CD8-positive, alpha-beta memory T cell (primary cell): ENCODE measurements around the gene HSPA14. TPM values are rescaled to one million over a fixed set of nuclear protein-coding genes. Genes with fewer than 3 reads are reported as not detected.

Experiments
- CTCF ChIA-PET: fragments of 350-600 bp; sonication (Branson Sonifier 250); formaldehyde crosslinking; loops from one replicate; lab custom pipeline; 2021; ENCODE audit warnings: antibody characterized with exemption; lab: Charles Lee
- POLR2A ChIA-PET: fragments of 350-600 bp; sonication (Branson Sonifier 250); formaldehyde crosslinking; loops from one replicate; lab custom pipeline; 2021; ENCODE audit warnings: antibody characterized with exemption; lab: Charles Lee
- DNase-seq, 5 donors: peaks; one replicate each; pipeline versions ENCODE4 v3.0.0 to v3.0.0-alpha.2; 2020 to 2022; ENCODE audit warnings: mixed read lengths in 1 of 5
- H3K27ac ChIP-seq: one replicate; pipeline ENCODE4 v1.7.0; 2013; ENCODE audit warnings: low read depth, mild to moderate bottlenecking, low read length, moderate library complexity
- H3K27me3 ChIP-seq: 2 replicates; pipeline ENCODE4 v1.7.0; 2013; ENCODE audit warnings: low read length, mild to moderate bottlenecking; ENCODE audit not compliant: insufficient read depth, poor library complexity, severe bottlenecking
- H3K36me3 ChIP-seq: 2 replicates; pipeline ENCODE4 v1.7.0; 2013; ENCODE audit warnings: mild to moderate bottlenecking, low read length, moderate library complexity; ENCODE audit not compliant: insufficient read depth
- H3K4me1 ChIP-seq: 2 replicates; pipeline ENCODE4 v1.7.0; 2013; ENCODE audit warnings: mild to moderate bottlenecking, low read length, moderate library complexity; ENCODE audit not compliant: insufficient read depth
- H3K4me3 ChIP-seq: 2 replicates; pipeline ENCODE4 v1.7.0; 2013; ENCODE audit warnings: mild to moderate bottlenecking, low read length
- H3K9me3 ChIP-seq: 2 replicates; pipeline ENCODE4 v1.7.0; 2013; ENCODE audit warnings: mild to moderate bottlenecking, low read length
- H3K27ac Mint-ChIP-seq, 8 donors: one replicate each; pipeline ENCODE4 v1.8.0; 2020 to 2021; ENCODE audit warnings: mixed read lengths in 8 of 8, mild to moderate bottlenecking in 6 of 8, inconsistent platforms in 3 of 8, moderate library complexity in 3 of 8
- H3K27me3 Mint-ChIP-seq, 2 donors: one replicate each; pipeline ENCODE4 v1.8.0; 2020 to 2021; ENCODE audit warnings: mixed read lengths in 2 of 2, mild to moderate bottlenecking in 1 of 2, moderate library complexity in 1 of 2
- H3K36me3 Mint-ChIP-seq, 3 donors: one replicate each; pipeline ENCODE4 v1.8.0; 2020 to 2021; ENCODE audit warnings: mixed read lengths in 3 of 3, inconsistent platforms in 1 of 3, mild to moderate bottlenecking in 1 of 3
- H3K4me1 Mint-ChIP-seq, 3 donors: one replicate each; pipeline ENCODE4 v1.8.0; 2020 to 2021; ENCODE audit warnings: mixed read lengths in 3 of 3, inconsistent platforms in 1 of 3, mild to moderate bottlenecking in 1 of 3
- H3K4me3 Mint-ChIP-seq, 7 donors: one replicate each; pipeline ENCODE4 v1.8.0; 2020 to 2021; ENCODE audit warnings: mixed read lengths in 7 of 7, mild to moderate bottlenecking in 6 of 7, moderate library complexity in 4 of 7, inconsistent platforms in 2 of 7
- H3K9me3 Mint-ChIP-seq, 5 donors: one replicate each; pipeline ENCODE4 v1.8.0; 2020 to 2022; ENCODE audit warnings: mixed read lengths in 5 of 5, mild to moderate bottlenecking in 3 of 5, moderate library complexity in 2 of 5, inconsistent platforms in 1 of 5
- polyA plus RNA-seq: library from polyadenylated mRNA; unstranded; fragments of 300-500 nt; fragmentation: Illumina TruSeq; gene quantifications from one replicate; pipeline ENCODE4 v1.2.3, GENCODE V29; 2021
- total RNA-seq, 2 experiments: library from RNA; stranded (reverse); gene quantifications; one replicate each; pipeline ENCODE4 v1.2.3, GENCODE V29; 2021

The HSPA14 gene
- total and polyA plus RNA-seq, 3 experiments from 2014 or later, result 20.0 to 45.5 (median 43.3) TPM

DNA sequence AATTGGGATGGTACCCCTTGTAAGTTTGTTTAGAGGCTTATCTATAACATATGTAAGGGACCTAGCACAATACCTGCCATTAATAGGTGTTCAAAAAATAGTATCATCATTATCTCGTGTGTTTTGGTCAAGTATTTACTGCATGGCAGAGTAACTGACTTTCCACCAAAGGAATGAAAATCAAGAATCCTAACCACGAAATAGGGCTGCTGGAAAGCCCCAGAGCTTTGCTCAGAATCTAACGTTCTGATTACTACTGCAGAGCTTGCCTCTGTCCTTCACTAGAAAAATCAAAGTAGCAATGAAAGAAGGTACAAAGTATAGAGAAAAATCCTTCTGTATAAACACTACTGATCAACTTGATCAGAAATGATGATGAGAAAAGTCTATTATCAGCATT lies 80.9 kb downstream of the HSPA14 start:
- DNase-seq, result no peak
- no peak overlapping the region for H3K27ac Mint-ChIP-seq
- peaks cover 56 to 96% (median 77%) of the 10 kb centered on the region in 3 donors for H3K36me3 Mint-ChIP-seq
- Histone ChIP-seq H3K9me3 (peaks cover 13% of the 10 kb centered on the region), H3K27ac (no peak overlapping the region), H3K4me1 (no peaks in the 10 kb centered on the region), H3K27me3 (no peaks in the 10 kb centered on the region), H3K36me3 (peaks cover 57% of the 10 kb centered on the region), H3K4me3 (no peak overlapping the region)
- H3K9me3 Mint-ChIP-seq, result peaks cover 8 to 20% (median 13%) of the 10 kb centered on the region in 5 donors
- CTCF ChIA-PET, result no interaction called here
- H3K27me3 Mint-ChIP-seq, result no peaks in the 10 kb centered on the region
- peaks cover 12 to 20% (median 14%) of the 10 kb centered on the region in 3 donors for H3K4me1 Mint-ChIP-seq
- POLR2A ChIA-PET, result no interaction called here
- no peak overlapping the region for H3K4me3 Mint-ChIP-seq

Other genes starting within 250 kb of the HSPA14 start
- gene FAM107B, start 63.4 kb upstream of the HSPA14 start, total RNA-seq, result 100 to 1,000 TPM; 138 to 143 TPM
- gene FAM107B, start 63.4 kb upstream of the HSPA14 start, polyA plus RNA-seq, result 316 TPM
- 1 to 10 TPM in 1 of 2 experiments, under 1 TPM in 1; 0.96 to 1.2 TPM for gene CDNF, start 269 bp upstream of the HSPA14 start, total RNA-seq
- gene CDNF, start 269 bp upstream of the HSPA14 start, polyA plus RNA-seq, result 0.47 TPM
- gene MSANTD7, start within 50 bp of the HSPA14 start, total RNA-seq, result 10 to 100 TPM; 28.5 to 30.4 TPM
- gene MSANTD7, start within 50 bp of the HSPA14 start, polyA plus RNA-seq, result 8.7 TPM
- gene SUV39H2, start 40.6 kb downstream of the HSPA14 start, total RNA-seq, result 10 to 100 TPM; 30.8 to 35.8 TPM
- gene SUV39H2, start 40.6 kb downstream of the HSPA14 start, polyA plus RNA-seq, result 3.4 TPM
- gene DCLRE1C, start 115.8 kb downstream of the HSPA14 start, total RNA-seq, result 10 to 100 TPM; 11.3 to 12.5 TPM
- gene DCLRE1C, start 115.8 kb downstream of the HSPA14 start, polyA plus RNA-seq, result 28.4 TPM
- 1 to 10 TPM in 1 of 2 experiments, under 1 TPM in 1; 0.91 to 1.2 TPM for gene MEIG1, start 121.1 kb downstream of the HSPA14 start, total RNA-seq
- 0.67 TPM for gene MEIG1, start 121.1 kb downstream of the HSPA14 start, polyA plus RNA-seq
- not detected for gene OLAH, start 205.6 kb downstream of the HSPA14 start, total RNA-seq
- not detected for gene OLAH, start 205.6 kb downstream of the HSPA14 start, polyA plus RNA-seq